Right lobe of liver (tissue), 4 donors: ENCODE data around the gene SUGCT.

ENCODE experiments used
- POLR2A ChIP-seq: fragments of 450-650 bp; IDR thresholded peaks from one replicate; pipeline ENCODE4 v1.6.1; 2017; ENCODE audit warnings: antibody characterized with exemption, mild to moderate bottlenecking
- TF ChIP-seq, protein P1 (sequence below), 4 donors: fragments of 200-600 bp in 3 of 4; fragments of 450-650 bp in 1 of 4; IDR thresholded peaks; one replicate each; pipeline versions ENCODE4 v1.5.1 to v1.8.0; 2016 to 2022; ENCODE audit warnings: antibody characterized with exemption in 4 of 4, mild to moderate bottlenecking in 2 of 4
- donor health status: DM: no; HTN: no; CAD: no.
- donor health status: DM: no; HTN: no; CAD: no.
- donor health status: DM: no; HTN: yes; CAD: no.

DNA sequence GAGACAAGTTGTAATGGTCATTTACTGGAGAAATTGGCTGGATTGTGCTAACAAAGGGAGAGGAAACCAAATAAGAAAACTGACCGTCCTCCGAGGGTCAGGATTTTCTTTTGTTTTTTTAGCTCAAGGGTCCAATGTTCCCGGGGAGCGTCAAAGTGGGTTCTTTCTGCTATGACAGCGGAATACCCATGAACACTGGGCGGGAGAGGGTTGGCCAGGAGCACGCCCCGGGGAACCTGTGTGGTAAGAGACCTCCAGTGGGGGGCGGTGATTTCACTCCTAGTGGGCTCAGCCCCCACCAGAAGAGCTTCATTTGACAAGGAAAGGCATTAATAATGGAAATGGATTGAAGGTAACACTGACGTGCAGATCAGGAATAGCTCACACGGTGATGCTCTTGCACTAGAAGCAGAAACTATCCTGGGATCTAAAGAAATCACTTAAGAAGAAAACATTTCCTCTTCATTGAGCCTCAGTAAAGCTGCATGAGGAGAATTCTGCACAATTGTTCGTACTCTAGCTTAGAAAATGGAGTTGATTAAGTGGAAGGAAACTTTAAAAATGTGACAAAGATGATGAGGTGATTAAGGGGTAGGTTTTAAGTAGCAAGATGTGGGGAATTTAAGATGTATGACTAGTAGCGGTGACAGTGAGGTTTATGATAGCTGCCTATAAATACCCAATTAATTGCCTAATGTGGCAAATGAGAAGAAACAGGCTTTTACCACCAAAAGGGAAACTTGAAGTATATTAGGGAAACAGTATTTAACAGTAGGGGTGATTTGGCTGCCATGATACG is 627.2 kb downstream of the SUGCT start:
- TF ChIP-seq POLR2A, result no peak
- TF ChIP-seq, protein P1, sequence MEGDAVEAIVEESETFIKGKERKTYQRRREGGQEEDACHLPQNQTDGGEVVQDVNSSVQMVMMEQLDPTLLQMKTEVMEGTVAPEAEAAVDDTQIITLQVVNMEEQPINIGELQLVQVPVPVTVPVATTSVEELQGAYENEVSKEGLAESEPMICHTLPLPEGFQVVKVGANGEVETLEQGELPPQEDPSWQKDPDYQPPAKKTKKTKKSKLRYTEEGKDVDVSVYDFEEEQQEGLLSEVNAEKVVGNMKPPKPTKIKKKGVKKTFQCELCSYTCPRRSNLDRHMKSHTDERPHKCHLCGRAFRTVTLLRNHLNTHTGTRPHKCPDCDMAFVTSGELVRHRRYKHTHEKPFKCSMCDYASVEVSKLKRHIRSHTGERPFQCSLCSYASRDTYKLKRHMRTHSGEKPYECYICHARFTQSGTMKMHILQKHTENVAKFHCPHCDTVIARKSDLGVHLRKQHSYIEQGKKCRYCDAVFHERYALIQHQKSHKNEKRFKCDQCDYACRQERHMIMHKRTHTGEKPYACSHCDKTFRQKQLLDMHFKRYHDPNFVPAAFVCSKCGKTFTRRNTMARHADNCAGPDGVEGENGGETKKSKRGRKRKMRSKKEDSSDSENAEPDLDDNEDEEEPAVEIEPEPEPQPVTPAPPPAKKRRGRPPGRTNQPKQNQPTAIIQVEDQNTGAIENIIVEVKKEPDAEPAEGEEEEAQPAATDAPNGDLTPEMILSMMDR (IDR thresholded peaks at IDR 0.05), result no peak
